Spleen (tissue), 7 donors: ENCODE data around the gene CRPPA.

ENCODE experiments used
- CTCF ChIP-seq, 11 experiments: fragments of 200-600 bp in 7 of 11; fragments of 450-650 bp in 4 of 11; sonication (generic) in 4 of 11; IDR thresholded peaks in 8 of 11; conservative IDR thresholded peaks in 3 of 11; 1 replicate in 7 of 11; 2 replicates in 4 of 11; pipeline versions ENCODE4 v1.4.0 to v1.8.0; 2016 to 2021; ENCODE audit warnings: antibody characterized with exemption in 11 of 11, inconsistent platforms in 4 of 11, mild to moderate bottlenecking in 1 of 11
- POLR2A ChIP-seq, 3 donors: fragments of 450-650 bp; IDR thresholded peaks; one replicate each; pipeline ENCODE4 v1.5.1; 2017; ENCODE audit warnings: antibody characterized with exemption in 3 of 3, mild to moderate bottlenecking in 1 of 3
- POLR2AphosphoS5 ChIP-seq, 3 donors: sonication (generic); formaldehyde crosslinking; IDR thresholded peaks; one replicate each; pipeline ENCODE4 v1.5.1; 2017; ENCODE audit warnings: antibody characterized with exemption in 3 of 3
- donor health status: DM: no; HTN: no; CAD: no; lungs with moderate emphysema.
- donor health status: DM: no; HTN: no; CAD: no.
- donor health status: DM: no; HTN: no; CAD: no.

- TF ChIP-seq POLR2A (IDR thresholded peaks at IDR 0.05) (no peak), POLR2AphosphoS5 (IDR thresholded peaks at IDR 0.05) (no peak), CTCF (IDR thresholded peaks at IDR 0.05 in 8 of 11, conservative IDR thresholded peaks at IDR 0.05 in 3 of 11) (no peak)
These were observed 27.4 kb downstream of the CRPPA start for GRCh38 chr7:16393862-16394422.
